Measurements from ENCODE around the gene RHBDL2.

DNA sequence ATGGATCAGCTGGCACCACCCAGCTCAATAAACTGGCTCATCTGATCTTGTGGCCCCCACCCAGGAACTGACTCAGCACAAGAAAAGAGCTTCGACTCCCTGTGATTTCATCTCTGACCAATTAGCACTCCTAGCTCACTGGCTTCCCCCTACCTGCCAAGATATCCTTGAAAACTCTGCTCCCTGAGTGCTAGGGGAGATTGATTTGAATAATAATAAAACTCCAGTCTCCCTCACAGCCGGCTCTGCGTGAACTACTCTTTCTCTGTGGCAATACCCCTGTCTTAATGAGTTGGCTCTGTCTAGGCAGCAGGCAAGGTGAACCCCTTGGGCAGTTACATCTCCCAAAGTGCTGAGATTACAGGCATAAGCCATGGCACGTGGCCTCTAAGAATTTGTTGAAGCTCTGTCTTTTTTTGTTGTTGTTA, 11.8 kb upstream of the RHBDL2 start:
- TF ChIP-seq, protein P1, sequence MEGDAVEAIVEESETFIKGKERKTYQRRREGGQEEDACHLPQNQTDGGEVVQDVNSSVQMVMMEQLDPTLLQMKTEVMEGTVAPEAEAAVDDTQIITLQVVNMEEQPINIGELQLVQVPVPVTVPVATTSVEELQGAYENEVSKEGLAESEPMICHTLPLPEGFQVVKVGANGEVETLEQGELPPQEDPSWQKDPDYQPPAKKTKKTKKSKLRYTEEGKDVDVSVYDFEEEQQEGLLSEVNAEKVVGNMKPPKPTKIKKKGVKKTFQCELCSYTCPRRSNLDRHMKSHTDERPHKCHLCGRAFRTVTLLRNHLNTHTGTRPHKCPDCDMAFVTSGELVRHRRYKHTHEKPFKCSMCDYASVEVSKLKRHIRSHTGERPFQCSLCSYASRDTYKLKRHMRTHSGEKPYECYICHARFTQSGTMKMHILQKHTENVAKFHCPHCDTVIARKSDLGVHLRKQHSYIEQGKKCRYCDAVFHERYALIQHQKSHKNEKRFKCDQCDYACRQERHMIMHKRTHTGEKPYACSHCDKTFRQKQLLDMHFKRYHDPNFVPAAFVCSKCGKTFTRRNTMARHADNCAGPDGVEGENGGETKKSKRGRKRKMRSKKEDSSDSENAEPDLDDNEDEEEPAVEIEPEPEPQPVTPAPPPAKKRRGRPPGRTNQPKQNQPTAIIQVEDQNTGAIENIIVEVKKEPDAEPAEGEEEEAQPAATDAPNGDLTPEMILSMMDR (IDR thresholded peaks at IDR 0.05; ENCODE audit: low read length) = no peak
- no peak for TF ChIP-seq EZH2 (IDR thresholded peaks at IDR 0.05; ENCODE audit: borderline replicate concordance, low read length)
